Muscle layer of duodenum (tissue), 2 donors: ENCODE measurements around the gene EFNA2.
"Not testable (repeated sequence)": the region's sequence is repeated elsewhere in the genome, so short reads cannot be mapped to it uniquely, and the experiment has no call there.

ENCODE experiments used
- H3K27ac ChIP-seq: one replicate; pipeline ENCODE4 v1.7.0; 2013; ENCODE audit warnings: mild to moderate bottlenecking, low read length
- H3K27me3 ChIP-seq: one replicate; pipeline ENCODE4 v1.7.0; 2013; ENCODE audit warnings: low read depth, mild to moderate bottlenecking, control low read depth, low read length
- H3K36me3 ChIP-seq, 2 donors: one replicate each; pipeline ENCODE4 v1.7.0; 2013; ENCODE audit warnings: low read length in 2 of 2, control low read depth in 1 of 2, mild to moderate bottlenecking in 1 of 2; ENCODE audit not compliant: insufficient read depth in 2 of 2, control insufficient read depth in 1 of 2
- H3K4me1 ChIP-seq, 2 donors: one replicate each; pipeline ENCODE4 v1.7.0; 2013; ENCODE audit warnings: low read length in 2 of 2, mild to moderate bottlenecking in 2 of 2, control low read depth in 1 of 2, moderate library complexity in 1 of 2; ENCODE audit not compliant: insufficient read depth in 2 of 2, control insufficient read depth in 1 of 2
- H3K4me3 ChIP-seq, 2 donors: one replicate each; pipeline ENCODE4 v1.7.0; 2013; ENCODE audit warnings: low read length in 2 of 2, low read depth in 1 of 2, mild to moderate bottlenecking in 1 of 2
- H3K9me3 ChIP-seq, 2 donors: one replicate each; pipeline ENCODE4 v1.7.0; 2013; ENCODE audit warnings: low read length in 2 of 2, control low read depth in 1 of 2, mild to moderate bottlenecking in 1 of 2; ENCODE audit not compliant: control insufficient read depth in 1 of 2
- donor health status: healthy.

EFNA2 gene

DNA sequence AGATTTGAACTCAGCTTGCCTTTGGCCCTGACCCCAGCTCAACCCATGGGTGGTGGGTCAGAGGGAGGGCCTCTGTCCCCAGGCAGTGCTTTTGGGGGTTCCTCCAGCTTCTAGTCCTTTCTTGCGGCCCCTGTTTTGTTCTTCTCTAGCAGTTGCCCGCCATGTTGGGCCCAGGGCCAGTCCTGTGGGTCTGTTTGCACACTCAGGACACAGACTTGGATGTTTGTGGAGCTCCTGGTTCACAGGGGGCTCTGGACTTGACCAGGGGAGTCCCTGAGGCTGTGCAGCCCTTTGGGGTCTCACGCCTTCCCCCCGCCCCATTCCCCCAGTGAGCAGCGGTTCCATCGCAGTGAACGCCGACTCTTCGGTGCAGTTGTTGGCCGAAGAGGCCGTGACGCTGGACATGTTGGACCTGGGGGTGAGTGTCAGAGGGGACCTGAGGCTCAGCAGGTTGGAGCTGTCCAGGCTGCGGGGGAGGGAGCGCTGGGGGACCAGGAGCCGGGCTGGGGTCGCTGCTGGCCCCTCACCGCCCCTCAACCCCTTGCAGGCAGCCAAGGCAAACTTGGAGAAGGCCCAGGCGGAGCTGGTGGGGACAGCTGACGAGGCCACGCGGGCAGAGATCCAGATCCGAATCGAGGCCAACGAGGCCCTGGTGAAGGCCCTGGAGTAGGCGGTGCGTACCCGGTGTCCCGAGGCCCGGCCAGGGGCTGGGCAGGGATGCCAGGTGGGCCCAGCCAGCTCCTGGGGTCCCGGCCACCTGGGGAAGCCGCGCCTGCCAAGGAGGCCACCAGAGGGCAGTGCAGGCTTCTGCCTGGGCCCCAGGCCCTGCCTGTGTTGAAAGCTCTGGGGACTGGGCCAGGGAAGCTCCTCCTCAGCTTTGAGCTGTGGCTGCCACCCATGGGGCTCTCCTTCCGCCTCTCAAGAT lies 41.6 kb upstream of the EFNA2 start:
- Histone ChIP-seq H3K36me3 (no peaks in the 10 kb centered on the region), H3K9me3 (no peaks in the 10 kb centered on the region), H3K27ac (peak overlapping the region; percentile 63), H3K4me1 (peaks cover 7 to 58% of the 10 kb centered on the region in 2 donors), H3K27me3 (no peaks in the 10 kb centered on the region), H3K4me3 (peak overlapping the region in 1 of 2 donors; percentile 42)

DNA sequence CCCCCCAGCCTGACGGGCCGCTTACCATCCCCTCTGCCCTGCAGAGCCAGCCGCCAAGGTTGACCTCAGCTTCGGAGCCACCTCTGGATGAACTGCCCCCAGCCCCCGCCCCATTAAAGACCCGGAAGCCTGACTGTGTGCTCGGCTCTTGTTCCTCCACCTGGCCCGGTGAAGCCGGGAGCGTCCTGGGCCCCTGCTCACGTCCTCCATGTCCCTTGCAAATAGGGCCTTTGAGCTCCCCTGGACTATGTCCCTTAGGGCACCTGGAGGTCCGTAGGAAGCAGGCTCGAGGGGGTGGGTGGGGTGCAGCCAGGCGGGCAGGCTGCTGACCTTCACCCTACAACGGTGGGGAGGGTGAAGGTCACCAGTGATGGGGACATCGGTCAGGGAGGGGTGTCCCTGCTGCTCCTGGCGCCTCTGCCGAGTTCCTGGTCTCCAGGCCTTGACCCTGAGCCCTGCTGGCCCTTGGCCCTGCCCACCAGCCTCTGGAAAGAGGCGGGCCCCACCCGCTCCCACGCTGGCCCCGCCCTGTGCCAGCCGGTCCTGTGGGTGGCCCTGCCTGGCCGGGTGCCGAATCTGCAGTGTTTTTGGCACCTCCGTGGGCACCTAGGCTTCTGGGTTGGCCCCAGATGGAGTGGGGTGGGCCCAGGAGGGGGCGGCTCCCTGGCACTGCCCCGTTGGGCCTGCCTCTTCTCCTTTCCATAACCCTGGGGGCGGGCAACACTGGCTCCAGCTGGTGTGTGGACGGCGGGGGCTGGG lies 40.8 kb upstream of the EFNA2 start:
- H3K27me3 ChIP-seq = no peaks in the 10 kb centered on the region
- H3K9me3 ChIP-seq = no peaks in the 10 kb centered on the region
- peaks cover 7 to 58% of the 10 kb centered on the region in 2 donors for H3K4me1 ChIP-seq
- peak overlapping the region; percentile 63 for H3K27ac ChIP-seq
- peak overlapping the region in 1 of 2 donors; percentile 42 for H3K4me3 ChIP-seq
- H3K36me3 ChIP-seq = no peaks in the 10 kb centered on the region

DNA sequence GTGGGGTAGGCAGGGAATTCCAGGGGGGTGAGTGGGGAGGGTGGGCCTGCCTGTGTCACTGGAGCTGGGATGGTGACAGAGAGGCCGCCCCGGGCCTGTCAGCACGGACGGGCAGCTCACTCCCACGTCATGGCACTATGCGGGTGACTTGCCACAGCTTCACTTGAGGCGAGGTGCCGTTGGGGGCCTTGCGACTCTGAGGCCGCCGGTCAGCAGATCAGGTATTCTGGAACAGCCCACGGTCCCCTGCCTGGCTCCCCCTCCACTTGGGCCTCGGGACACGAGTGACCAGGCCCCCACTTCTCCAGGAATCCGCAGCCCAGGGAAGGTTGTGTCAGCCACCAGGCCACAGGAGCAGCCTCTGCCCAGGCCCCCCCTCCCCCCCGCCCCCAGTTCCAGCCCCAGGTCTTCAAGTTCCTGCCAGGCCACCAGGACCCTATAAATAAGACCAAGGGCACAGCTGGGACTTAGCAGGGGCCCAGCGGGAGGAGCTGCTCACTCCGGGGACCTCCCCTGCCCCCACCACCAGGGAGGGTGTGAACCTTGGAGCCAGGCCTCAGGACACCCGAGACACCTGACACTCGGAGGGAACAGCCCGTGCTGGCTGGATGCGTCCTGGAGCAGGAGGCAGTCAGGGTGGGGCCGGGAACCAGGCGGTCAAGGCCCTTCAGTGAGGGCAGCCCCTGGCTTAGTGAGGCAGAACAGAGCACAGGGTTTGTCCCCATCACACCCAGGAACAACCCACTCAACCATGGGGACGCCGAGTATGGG lies 40.0 kb upstream of the EFNA2 start:
- Histone ChIP-seq H3K9me3 (no peaks in the 10 kb centered on the region), H3K36me3 (no peaks in the 10 kb centered on the region), H3K27ac (peak overlapping the region; percentile 63), H3K27me3 (no peaks in the 10 kb centered on the region), H3K4me3 (no peak overlapping the region), H3K4me1 (peaks cover 7 to 56% of the 10 kb centered on the region in 2 donors)

DNA sequence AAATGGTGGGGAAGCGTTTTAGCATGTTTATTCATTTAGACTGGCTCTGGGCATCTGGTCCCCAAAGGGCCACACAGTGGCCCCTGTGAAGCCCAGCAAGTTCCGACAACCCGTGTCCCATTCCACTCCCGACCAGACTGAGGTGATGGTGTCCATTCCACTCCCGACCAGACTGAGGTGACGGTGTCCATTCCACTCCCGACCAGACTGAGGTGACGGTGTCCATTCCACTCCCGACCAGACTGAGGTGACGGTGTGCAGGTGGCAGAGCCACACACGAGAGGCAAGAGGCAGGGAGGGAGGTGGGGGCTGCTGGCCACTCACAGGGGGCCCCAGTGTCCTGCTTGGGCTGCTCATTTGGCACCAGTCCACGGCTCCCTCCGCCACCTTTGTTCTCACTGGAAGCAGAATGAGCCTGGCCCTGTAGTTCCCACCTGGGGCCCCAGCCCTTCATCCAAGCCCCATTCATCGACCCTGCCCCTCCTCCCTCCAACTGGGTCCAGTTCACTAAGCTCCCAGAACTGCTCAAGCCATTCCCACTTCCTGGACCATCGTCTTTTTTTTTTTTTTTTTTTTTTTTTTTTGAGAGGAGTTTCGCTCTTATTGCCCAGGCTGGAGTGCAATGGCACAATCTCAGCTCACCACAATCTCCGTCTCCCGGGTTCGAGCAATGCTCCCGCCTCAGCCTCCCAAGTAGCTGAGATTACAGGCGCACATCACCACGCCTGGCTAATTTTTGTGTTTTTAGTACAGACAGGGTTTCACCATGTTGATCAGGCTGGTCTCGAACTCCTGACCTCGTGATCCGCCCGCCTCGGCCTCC lies 39.2 kb upstream of the EFNA2 start:
- peaks cover 7 to 49% of the 10 kb centered on the region in 2 donors for H3K4me1 ChIP-seq
- not testable (repeated sequence) for H3K4me3 ChIP-seq

DNA sequence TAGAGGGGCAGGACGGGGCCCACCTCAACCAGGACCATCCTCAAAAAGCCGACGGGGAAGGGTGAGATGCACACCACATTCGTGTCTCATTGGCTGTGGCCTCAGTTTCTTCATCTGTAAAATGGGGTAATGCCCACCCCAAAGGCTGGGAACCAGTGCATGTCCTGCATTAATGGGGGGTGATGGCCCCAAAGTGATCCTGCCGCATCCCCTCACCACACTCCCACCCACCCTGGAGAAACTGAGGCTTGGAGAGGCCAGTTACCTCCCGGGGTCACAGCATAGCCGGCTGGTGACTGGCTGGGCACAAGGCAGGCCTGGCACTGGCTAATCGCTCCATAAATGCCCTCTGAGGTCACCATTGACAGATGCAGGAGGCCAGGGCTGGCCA lies 37.9 kb upstream of the EFNA2 start:
- Histone ChIP-seq H3K9me3 (no peaks in the 10 kb centered on the region), H3K27me3 (no peaks in the 10 kb centered on the region), H3K4me3 (peak overlapping the region in 1 of 2 donors; percentile 71), H3K27ac (peak overlapping the region; percentile 75), H3K4me1 (peaks cover 7 to 42% of the 10 kb centered on the region in 2 donors), H3K36me3 (peaks cover 5 to 11% of the 10 kb centered on the region in 2 donors)

More for the DNA sequence above, 39.2 kb upstream of the EFNA2 start:
- not testable (repeated sequence) for H3K27me3 ChIP-seq, H3K9me3 ChIP-seq, H3K27ac ChIP-seq, H3K36me3 ChIP-seq

DNA sequence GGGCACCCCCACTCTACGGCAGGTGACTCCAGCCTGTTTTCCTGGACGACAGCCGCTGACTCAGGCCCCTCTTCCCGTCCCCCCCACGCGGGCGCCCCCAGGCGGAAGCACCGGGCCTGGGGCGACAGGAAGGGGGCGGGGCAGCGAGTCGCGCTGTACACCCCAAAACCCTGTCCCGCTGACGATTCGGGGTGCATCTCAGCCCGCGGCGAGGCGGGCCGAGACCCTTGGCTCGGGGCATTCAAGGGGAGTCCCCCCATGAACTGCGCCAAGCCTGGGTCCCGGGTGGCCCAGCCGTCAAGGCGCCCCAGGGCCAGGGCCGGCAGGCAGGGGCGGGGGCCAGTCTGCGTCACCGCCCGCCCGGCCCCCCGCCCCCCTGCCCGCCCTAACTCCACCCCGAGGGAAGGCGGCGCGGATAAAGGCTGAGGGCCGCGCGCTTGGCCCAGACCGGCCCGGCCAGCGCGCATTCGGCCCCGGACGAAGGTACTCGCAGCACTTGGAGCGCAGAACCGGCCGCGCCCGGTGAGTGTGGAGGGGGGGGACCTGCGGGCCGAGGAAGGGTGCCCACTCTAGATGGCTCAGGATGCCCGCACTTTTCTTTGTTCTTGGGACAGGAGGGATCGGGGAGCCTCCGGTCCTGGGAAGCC lies 37.4 kb upstream of the EFNA2 start, which contains the start of gene MIDN:
TSS of gene MIDN (plus strand) at position 445 of the 647 bp plus-strand sequence. CDS start 1,714 bp downstream, outside the sequence.
- H3K4me1 ChIP-seq = peaks cover 7 to 37% of the 10 kb centered on the region in 2 donors
- H3K4me3 ChIP-seq = peak within 1 kb of the TSS; percentile 55 to 71
- peaks cover 5 to 11% of the 10 kb centered on the region in 2 donors for H3K36me3 ChIP-seq
- no peaks in the 10 kb centered on the region for H3K27me3 ChIP-seq
- H3K27ac ChIP-seq = peak within 1 kb of the TSS; percentile 75
- H3K9me3 ChIP-seq = no peaks in the 10 kb centered on the region

DNA sequence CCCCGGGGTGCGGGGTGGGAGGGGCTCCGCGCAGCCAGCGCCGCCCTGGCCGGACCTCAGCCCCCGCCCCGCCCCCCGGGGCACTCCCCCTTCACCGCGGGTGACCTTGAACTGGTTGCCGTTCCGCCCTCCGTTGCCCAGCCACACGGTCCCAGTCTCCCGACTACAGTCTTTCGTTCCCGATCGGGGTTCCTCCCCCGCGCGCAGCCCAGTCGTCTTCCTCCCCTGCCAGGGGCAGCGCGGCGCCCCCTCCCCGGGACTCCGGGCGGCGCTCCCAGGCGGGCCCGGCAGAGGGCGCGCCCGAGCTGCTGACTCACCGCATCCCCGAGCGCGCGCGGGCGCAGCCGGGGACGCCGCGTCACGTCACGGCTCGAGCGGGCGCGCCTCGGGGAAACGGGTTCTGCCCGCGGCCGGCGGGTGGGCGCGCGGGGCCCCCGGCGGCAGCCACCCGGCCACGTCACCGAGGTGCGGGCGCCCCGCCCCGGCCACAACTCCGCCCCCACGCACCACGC lies 36.8 kb upstream of the EFNA2 start:
- H3K4me1 ChIP-seq = peaks cover 2 to 34% of the 10 kb centered on the region in 2 donors
- H3K27ac ChIP-seq = peak overlapping the region; percentile 67
- peaks cover 5 to 15% of the 10 kb centered on the region in 2 donors for H3K36me3 ChIP-seq
- H3K9me3 ChIP-seq = no peaks in the 10 kb centered on the region
- no peaks in the 10 kb centered on the region for H3K27me3 ChIP-seq
- peak overlapping the region; percentile 55 to 71 for H3K4me3 ChIP-seq

DNA sequence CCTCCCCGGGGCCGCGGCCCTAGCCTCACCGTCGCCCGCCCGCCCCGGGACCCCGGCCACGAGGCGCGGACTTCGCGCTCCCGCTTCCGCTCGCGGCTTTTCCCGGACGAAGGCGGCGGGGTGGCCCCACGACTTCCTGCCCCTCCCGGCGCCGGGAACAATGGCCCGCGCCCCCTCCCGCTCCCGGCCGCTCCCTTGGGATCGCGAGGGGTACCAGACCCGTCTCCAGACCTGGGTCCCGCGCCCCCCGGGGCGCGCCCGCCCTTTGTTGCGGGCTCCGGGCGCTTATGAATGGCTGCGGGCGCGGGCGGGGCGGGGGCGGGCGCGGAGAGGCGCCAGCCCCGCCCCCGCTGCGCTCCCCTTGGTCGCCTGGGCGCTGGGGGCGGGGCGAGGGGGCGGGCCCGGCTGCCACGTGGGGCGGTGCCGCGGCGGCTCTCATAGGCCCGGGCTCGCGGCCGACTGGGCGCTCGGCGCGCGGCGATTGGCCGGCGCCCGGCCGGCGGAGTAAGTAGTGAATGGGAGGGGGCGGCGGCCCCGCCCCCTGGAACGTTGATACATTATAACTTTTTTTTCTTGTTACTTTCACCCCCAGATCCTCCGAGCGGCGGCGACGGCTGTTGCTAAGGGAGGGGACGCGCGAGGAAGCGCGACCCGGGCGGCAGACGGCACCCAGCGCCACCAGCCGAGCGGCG lies 36.2 kb upstream of the EFNA2 start:
- Histone ChIP-seq H3K27me3 (no peaks in the 10 kb centered on the region), H3K9me3 (no peaks in the 10 kb centered on the region), H3K27ac (no peak overlapping the region), H3K4me1 (peaks cover 6 to 34% of the 10 kb centered on the region in 2 donors), H3K4me3 (peak overlapping the region; percentile 33 to 93), H3K36me3 (peaks cover 9 to 21% of the 10 kb centered on the region in 2 donors)

DNA sequence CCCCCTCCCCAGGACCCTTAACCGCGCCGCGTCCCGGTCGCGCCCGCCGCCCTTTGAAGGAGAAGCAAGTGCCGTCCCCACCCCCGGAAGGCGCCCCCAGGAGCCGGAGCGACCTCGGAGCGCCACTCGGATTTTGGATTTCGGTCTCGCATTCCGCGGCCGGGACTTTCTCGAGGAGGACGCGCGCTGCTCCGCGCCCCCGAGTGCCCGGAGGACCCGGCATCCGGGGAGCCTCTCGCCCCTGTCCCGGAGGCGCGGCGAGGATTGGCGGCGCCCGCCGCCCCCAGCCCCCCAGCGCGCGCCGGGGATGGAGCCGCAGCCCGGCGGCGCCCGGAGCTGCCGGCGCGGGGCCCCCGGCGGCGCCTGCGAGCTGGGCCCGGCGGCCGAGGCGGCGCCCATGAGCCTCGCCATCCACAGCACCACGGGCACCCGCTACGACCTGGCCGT lies 35.7 kb upstream of the EFNA2 start:
- Histone ChIP-seq H3K4me3 (peak overlapping the region; percentile 33 to 93), H3K27me3 (no peaks in the 10 kb centered on the region), H3K4me1 (peaks cover 7 to 34% of the 10 kb centered on the region in 2 donors), H3K27ac (no peak overlapping the region), H3K9me3 (no peaks in the 10 kb centered on the region), H3K36me3 (peaks cover 14 to 26% of the 10 kb centered on the region in 2 donors)
